Coronary artery (tissue), 2 donors: Measurements from ENCODE around the gene SIPA1L2.

Source experiments
- DNase-seq: peaks from one replicate; pipeline ENCODE4 v3.0.0-alpha.2; 2017; ENCODE audit warnings: low spot score
- H3K27ac ChIP-seq, 2 donors: fragments of 200-600 bp; sonication (generic); one replicate each; pipeline ENCODE4 v1.5.1; 2016 to 2019
- H3K4me3 ChIP-seq: fragments of 200-600 bp; sonication (generic); 2 replicates; pipeline ENCODE4 v1.5.1; 2016; ENCODE audit warnings: mild to moderate bottlenecking, moderate library complexity
- CTCF ChIP-seq: fragments of 200-600 bp; sonication (generic); IDR thresholded peaks from one replicate; pipeline ENCODE4 v1.5.1; 2019; ENCODE audit warnings: antibody characterized with exemption

Gene SIPA1L2

GRCh38 chr1:232581932-232582331 is 48.0 kb downstream of the SIPA1L2 start:
- TF ChIP-seq CTCF = no peak
- no peak for DNase-seq
- H3K4me3 ChIP-seq = no peak overlapping the region
- no peak overlapping the region for H3K27ac ChIP-seq
